Epithelial cell of prostate (primary cell): ENCODE measurements around the gene PLA2G2E.
"Not testable (repeated sequence)": the region's sequence is repeated elsewhere in the genome, so short reads cannot be mapped to it uniquely, and the experiment has no call there.

Experiments
- DNase-seq: peaks from one replicate; pipeline ENCODE4 v3.0.0-alpha.2; 2011; ENCODE audit warnings: low read depth, low spot score
- H3K27ac ChIP-seq: fragments of 450-650 bp; 2 replicates; pipeline ENCODE4 v1.5.1; 2017; ENCODE audit warnings: mild to moderate bottlenecking

The PLA2G2E gene

GRCh38 chr1:19934336-19934735 is 10.9 kb upstream of the PLA2G2E start:
- no peak for DNase-seq
- no peak overlapping the region for H3K27ac ChIP-seq

GRCh38 chr1:19932866-19933265 is 9.4 kb upstream of the PLA2G2E start:
- no peak overlapping the region for H3K27ac ChIP-seq
- DNase-seq, result no peak

DNA sequence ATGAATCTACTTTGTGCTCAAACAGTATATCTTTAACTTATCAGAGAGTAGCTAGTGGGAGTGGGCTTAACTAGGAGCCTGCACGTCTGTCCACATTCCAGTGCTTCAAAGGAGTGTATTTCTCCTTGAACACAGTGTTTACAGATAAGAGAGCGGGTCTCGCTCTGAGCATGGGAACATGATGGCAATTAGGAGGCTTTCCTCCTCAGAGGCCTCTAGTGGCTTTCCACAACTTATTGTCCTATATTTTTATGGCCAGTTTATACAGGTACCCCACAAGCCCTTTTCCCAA is 3.7 kb upstream of the PLA2G2E start:
- not testable (repeated sequence) for DNase-seq, H3K27ac ChIP-seq

GRCh38 chr1:19926296-19927129 is 3.1 kb upstream of the PLA2G2E start:
- peak; percentile 34 for DNase-seq
- no peak overlapping the region for H3K27ac ChIP-seq

DNA sequence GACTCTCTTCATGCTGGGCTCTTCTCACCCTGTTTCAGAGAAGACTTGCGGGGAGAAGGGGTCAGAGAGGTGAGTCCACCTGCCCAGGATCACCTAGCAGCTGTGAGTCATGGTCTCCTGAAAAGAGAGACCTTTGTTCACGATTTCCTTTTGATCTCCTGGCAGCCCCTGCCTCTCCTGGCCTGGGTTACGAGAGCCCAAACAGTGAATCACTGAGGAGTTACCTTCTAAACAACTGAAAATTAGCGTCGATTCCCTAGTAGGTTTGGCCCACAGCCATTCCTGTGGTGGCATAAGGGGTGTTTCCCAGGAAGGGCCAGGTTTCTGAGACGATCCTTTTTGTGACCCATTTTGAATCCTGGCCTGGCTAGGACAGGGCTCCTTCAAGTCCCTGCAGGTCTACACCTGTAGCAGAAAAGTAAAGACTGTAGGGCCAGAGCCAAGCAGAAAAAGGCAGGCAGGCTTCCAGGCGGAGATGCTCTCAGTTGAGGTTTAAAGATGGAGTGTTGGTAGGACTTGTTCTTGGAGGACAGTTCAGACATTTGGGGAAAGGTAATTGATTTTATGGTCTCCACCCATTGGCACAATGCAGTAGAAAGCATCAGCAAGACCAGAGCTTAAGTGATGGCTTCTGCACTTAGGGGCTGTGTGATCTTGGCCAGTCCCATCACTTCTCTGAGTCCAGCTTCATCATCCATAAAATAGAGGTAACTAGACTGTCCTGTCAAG is 2.1 kb upstream of the PLA2G2E start:
- H3K27ac ChIP-seq, result peak overlapping the region; percentile 42
- DNase-seq, result peak; percentile 45

DNA sequence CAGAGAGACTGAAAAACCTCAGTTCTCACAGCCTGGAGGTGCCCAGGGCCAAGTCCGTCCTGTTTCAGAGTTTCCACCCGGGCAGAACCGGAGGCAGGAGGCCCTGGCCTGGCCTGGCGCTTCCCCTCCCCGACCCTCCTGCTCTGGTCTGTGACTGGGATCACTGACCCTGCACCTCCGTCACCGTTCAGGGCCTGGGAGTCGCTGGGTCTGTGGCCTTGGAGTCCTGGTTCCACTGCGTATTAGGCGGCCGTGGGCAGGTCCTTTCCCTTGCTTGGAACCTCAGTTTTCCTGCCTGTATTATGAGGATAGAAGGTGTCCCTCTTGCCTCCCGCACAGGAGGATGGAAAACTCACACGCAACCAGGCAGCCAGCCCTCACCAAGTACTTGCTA is 533 bp upstream of the PLA2G2E start:
- no peak overlapping the region for H3K27ac ChIP-seq
- DNase-seq, result no peak

GRCh38 chr1:19922015-19922688 is 1.3 kb downstream of the PLA2G2E start:
- no peak for DNase-seq
- no peak overlapping the region for H3K27ac ChIP-seq

DNA sequence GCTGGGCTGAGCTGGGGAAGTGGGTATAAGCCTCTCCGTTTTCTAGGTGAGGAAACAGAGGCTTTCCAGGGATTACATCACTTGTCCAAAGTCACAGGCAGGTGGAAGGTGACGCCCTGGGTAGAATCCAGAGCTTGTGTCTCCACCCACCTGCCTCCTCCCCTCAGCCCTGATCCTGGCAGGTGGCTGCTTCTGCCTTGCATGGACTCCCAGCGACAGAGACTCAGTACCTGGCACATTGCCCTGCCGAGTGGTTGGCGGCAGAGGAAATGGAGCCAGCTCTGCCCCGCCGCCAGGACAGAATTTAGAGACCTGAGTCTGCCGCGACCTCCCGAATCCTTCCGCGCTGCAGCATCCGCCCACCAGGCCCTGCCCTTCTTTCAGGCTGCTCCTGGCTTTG is 2.1 kb downstream of the PLA2G2E start:
- DNase-seq, result no peak
- no peak overlapping the region for H3K27ac ChIP-seq

DNA sequence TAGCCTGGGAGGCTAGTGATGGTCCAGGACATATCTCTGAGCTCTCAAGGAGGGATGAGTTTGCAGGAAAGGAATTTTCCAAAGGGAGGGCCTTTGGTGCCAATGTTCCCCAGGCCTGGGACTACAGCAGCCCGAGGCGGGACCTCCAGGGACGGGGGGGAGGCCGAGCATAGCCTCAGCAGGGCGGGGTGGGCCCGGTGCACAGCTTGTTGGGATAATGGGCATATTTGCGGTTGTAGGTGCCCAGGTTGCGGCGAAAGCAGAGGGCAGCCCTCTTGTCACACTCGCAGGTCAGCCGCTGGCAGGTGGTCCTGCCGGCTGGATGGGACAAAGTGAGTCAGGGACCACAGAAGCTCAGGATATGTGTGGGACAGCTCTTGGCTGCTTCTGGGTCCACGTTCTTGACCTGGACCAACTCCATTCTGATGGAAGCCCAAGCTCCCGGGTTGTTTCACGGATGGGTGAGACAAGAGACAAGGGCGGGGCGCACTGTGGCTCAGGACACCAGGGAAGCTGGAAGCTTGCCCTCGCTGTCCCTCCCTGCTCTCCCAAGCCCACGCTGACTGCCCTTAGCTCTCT is 3.2 kb downstream of the PLA2G2E start:
- DNase-seq, result no peak
- H3K27ac ChIP-seq, result no peak overlapping the region

DNA sequence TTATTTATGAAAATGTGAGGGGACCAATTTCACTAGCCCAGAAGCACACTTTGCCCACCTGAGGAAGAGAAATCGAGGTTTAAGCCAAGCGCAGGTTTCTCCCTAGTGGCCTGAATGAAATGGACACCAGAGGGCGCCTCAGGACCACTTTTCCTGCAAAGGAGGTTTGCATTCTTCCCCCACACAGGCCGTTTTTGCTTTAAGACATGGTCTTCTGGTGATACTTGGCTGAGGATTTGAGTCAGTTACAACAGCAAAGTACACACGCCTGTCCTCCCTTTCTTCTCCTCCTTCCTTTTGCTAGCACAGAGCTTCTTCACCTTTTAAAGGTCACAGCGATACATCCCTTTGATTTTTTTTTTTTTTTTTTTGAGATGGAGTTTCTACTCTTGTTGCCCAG is 5.4 kb downstream of the PLA2G2E start:
- DNase-seq, result no peak
- no peak overlapping the region for H3K27ac ChIP-seq

- H3K27ac ChIP-seq, result no peak overlapping the region
- DNase-seq, result no peak
Measured at GRCh38 chr1:19910650-19911049, 12.8 kb downstream of the PLA2G2E start.

DNA sequence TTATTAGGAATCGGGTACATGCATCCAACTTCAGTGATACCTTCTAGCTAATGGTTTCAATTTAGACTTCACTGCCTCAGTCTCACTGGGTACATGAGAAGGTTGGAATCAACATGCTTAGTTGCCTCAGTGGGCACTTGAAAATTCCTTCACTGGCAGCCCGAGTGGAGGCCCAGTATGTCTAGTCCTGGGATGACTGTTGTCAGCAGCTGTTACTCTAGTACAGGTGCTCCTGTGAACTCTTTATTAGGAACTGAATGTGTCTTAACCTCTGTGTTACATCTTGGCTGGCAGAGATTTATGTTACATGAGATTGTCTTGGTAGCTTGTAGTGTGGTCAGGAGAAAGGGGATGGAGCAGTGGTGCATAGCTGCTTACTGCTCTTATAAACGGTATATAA is 13.4 kb downstream of the PLA2G2E start:
- no peak overlapping the region for H3K27ac ChIP-seq
- DNase-seq, result no peak

DNA sequence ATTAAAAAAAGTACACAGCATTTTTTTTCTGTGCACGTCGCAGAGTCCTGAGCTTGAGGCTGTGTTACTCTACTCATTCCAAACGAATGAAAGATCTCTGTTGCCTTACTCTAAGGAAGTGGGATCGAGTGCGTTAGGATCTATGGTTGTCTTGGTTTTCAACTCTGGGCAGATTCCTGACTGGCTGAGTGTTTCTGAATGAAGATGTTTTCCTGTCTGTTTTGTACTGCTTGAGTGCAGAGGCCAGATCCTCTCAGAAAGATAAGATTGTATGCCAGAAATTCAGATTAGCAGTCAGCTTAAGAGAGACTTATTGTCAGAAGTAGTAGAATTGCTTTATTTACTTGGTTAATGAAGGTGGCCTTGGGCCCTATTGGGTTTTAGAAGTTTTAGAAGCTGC is 14.0 kb downstream of the PLA2G2E start:
- DNase-seq, result no peak

DNA sequence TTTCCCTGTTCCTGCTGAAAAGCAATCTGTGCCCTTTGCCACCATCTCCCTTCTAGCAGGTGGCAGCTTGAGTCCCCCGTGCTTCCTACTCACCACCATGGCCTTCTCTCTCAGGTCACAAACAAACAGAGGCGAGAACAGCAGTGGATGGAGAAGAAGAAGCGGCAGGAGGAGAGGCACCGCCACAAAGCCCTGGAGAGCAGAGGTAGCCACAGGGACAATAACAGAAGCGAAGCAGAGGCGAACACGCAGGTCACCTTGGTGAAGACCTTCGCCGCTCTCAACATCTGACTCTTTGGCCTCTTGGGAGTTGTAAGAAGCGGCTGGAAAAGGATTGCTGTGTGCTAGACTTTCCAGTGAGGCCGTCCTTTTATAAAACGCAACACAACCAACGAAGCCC is 16.0 kb downstream of the PLA2G2E start:
- H3K27ac ChIP-seq, result no peak overlapping the region
- DNase-seq, result no peak

More for the DNA sequence above, 14.0 kb downstream of the PLA2G2E start:
- H3K27ac ChIP-seq, result no peak overlapping the region

GRCh38 chr1:19903621-19904020 is 19.8 kb downstream of the PLA2G2E start:
- peak; percentile 68 for DNase-seq
- H3K27ac ChIP-seq, result peak overlapping the region; percentile 55

DNA sequence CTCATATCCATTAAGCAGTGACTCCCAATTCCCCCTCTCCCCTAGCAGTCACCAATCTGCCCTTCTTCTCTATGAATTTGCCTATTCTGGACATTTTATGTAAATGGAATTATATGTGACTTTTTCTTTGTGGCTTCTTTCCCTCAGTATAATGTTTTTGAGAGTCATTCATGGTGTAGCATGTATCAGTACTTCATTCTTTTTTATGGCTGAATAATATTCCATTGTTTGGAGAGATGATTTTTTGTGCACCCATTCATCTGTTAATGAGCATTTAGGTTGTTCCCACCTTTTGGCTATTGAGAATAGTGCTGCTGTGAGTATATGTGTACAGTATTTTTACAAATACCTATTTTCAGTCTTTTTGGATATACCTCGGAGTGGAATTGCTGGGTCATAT is 21.8 kb downstream of the PLA2G2E start:
- DNase-seq, result no peak
- no peak overlapping the region for H3K27ac ChIP-seq

- H3K27ac ChIP-seq, result peak overlapping the region; percentile 32
- no peak for DNase-seq
Measured at GRCh38 chr1:19894218-19894617, 29.2 kb downstream of the PLA2G2E start.

- peak overlapping the region; percentile 32 for H3K27ac ChIP-seq
- no peak for DNase-seq
Measured at GRCh38 chr1:19893687-19894086, 29.7 kb downstream of the PLA2G2E start.

GRCh38 chr1:19892628-19893168 is 30.7 kb downstream of the PLA2G2E start:
- no peak for DNase-seq
- H3K27ac ChIP-seq, result peak overlapping the region; percentile 38

DNA sequence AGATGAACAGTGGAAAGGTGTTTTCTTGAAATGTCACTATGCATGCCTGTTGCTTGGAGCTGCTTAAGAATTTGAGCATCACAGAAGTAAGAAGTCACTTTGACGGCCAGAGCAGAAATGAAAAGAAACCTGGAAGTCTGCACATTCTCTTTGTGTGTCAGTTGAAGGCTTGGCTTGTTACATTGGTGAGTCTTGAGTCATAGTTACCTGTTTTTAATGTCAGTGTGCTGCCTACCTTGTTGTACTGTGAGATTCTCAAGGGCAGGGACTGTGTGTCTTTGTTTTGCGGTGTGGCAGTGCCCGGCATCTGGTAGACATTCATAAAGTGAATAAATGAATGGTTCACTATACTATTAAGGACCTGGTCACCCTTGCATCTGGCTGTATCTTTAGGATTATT is 31.3 kb downstream of the PLA2G2E start:
- no peak for DNase-seq
- peak overlapping the region; percentile 38 for H3K27ac ChIP-seq

DNA sequence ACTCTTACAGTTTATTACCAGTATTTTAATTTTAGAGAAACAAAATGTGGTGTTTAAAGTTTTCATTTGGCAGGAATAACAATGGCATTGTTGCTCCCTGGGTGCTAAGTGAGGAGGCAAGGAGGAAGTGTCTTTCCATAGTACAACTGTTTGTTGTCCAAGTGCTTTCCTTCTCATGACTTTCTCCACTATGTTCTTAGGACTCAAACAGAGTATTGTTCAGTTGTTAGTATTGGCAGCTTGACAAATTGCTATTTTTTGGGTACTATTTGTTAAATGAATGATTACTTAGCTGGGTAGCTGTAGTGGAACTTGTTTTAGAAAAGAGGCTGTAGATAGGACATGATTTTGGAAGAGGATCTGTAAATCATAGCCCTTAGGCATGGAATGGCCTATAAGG is 33.8 kb downstream of the PLA2G2E start:
- DNase-seq, result no peak
- H3K27ac ChIP-seq, result no peak overlapping the region
